HG02973 (cell line): ENCODE measurements around the gene DIS3L2.
"Not testable (repeated sequence)": the region's sequence is repeated elsewhere in the genome, so short reads cannot be mapped to it uniquely, and the experiment has no call there.

Experiments used
- ATAC-seq: cut with Tn5 transposase; IDR thresholded peaks from one replicate; pipeline ENCODE4 v1.9.1; 2021; ENCODE audit warnings: moderate library complexity; ENCODE audit not compliant: unreplicated experiment

DIS3L2 gene

DNA sequence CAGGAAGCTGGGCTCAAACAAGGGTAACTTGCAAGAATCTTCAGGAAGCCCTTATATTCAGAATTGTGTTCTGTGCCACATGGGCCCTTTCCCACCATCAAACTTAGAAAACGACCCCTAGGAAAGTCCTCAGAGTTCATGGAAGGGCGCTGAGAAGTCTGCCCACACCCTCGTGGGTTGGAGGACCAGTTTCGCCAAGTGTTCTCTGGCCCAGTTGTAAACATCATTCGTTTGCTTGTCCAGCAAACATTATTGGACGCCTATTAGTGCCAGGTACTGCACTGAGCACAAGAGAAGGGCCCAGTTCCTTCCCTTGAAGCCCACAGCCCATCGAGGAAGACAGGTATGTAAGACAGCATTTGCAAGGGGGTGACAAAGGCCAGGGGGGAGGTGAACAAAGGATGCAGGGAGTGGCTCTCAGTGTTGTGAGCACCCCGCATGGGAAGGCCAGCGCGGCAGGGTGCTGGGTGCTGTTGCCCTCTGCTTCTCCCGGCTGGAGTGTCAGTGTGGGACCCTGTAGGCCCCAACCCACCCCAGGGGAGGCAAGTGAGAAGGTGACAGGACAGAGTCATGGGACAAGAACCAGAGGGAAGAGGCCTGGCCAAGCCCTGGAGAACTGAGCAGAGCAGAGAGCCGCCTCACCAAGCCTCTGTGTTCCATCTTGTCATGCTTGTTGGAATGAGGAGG, 356.8 kb downstream of the DIS3L2 start:
- ATAC-seq, result no peak

DNA sequence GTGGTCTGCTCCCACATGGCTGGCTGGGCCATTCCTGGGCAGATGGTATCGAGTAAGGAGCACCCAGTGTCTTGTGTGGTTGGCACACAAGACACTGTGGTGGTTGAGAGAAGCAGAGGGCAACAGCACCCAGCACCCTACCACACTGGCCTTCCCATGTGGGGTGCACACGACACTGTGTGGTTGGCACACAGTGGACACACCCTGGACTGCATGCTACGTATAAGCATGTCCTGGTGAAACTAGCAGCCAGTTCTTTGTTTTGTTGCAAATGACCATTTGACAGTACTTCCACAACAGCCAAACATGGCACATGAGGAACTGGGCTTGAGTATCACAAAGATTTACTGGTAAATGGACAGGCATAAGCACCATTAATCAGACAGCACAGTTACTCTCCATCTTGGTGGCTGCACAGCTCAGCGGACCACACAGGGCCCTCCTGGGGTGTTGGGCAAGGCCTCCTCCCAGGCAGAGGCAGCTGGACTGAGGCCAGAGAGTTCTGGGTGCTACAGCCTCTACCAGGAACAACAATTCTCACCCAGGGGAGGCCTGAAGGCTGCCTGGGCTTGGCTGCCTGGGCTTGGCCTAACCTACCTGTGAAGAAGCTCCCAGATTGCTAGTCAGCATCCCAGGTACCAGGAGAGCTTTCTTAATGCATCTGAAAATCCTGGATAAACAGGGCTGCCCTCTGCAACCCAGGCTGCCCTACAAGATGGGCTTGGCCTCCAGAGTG, 357.7 kb downstream of the DIS3L2 start:
- ATAC-seq, result no peak

DNA sequence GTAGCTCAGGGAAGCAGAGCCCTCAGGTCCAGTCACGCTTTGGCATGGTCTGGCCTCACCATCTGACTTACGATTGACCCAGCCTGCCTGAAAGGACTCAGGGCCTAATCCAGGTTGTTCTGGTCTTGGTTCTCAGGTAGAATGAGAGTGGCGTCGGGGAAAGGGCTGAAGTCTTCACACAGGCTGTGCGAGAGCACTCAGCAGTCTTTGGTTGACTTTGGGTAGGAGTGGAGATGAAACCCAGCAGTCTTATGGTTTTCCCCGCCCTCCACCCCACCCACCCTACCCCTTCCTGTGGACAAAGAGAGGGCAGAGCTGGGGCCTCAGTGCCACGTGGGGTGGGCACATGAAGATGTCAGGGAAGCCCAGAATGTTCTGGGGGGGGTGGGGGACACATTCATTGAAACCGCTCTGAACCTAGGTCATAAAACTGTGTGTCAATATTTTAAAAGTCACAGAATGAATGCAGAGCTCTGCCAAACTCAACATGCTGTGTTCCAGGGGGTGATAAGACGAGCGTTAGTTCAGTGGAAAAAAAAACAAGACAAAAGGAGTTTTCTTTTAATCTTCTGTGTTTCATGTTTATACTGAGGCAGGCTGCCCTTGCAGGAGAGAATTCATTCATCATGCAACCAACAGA, 358.4 kb downstream of the DIS3L2 start:
- ATAC-seq, result no peak

DNA sequence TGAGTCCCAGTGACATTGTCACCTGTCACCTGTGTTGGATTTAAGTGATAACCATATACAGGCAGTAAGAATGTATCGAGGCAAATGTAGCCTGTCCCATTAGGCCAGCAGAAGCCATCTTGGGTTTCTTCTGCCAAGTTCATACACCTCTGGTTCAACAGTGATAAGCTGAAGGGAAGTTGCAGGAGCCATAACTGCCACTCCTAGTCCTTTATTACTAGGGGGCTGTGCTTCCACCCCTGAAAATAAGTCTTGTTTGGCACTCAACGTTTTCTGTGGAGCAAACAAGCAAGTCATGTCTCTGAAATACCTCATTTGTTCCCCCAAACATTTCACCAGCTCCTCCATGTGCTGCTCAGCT, 358.9 kb downstream of the DIS3L2 start:
- ATAC-seq, result no peak

DNA sequence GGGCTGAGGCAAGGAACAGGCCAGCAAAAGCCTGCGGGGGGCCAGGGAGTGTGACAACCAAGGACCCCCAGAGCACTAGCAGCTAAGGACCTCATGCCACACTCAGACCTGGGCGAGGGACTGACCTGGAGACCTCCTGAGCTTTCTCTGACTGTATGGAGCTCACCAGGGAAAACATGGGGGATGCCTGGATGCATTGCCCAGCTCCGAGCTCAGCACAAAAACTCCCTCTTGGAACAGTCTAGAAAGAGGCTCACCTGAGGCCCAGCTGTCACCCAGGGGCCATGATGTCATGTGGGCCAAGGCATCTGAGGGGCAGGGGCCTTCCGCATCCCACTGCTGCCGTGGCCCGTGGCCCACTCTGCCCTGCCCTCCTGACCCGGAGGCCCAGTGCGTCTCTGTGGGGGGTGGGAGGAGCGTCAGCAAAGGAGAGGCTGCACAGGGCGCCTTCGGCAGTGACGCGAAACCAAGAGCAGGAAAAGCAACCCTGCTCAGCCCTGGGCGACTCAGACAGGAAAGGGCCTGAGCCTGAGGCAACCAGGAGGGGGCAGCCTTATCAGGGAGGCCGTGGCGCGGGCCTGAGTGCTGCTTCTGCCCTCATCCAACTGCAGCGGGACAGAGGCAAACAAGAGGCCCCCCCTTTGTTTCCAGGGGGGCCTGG, 359.8 kb downstream of the DIS3L2 start:
- no peak for ATAC-seq

DNA sequence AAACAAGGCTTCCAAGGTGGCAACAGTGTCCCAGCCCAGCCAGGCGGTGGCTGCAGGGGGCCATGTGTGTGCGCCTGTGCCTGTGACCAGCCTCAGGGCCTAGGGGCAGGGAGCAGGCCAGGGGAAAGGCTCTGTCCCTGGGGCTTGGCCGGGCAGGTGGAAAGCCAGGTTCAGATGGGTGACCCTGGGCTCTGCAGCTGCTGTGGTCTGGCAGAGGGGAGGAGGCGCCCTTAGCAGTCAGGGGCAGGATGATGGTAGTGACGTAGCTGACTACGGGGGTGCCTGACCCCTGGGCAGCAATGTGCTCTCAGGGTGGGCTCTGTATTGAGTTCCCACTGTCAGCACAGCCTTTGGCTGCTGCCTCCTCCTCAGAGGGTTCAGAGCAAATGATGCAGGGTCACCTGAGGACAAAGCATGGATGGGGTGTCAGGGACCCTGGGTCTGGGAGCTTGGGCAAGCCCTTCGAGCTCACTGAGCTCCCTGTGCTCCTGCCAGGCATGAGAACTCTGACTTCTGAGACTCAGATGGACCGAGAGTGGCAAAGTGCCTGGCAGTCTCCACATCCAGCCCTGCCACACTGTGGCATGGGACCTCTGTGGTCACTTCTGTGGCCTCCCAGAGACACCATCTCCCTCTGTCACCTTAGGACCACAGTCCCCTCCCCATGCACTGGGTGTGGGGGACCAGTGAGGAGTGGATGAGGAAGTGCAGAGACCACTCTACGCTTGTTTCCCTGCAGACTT, 360.5 kb downstream of the DIS3L2 start:
- ATAC-seq, result no peak

DNA sequence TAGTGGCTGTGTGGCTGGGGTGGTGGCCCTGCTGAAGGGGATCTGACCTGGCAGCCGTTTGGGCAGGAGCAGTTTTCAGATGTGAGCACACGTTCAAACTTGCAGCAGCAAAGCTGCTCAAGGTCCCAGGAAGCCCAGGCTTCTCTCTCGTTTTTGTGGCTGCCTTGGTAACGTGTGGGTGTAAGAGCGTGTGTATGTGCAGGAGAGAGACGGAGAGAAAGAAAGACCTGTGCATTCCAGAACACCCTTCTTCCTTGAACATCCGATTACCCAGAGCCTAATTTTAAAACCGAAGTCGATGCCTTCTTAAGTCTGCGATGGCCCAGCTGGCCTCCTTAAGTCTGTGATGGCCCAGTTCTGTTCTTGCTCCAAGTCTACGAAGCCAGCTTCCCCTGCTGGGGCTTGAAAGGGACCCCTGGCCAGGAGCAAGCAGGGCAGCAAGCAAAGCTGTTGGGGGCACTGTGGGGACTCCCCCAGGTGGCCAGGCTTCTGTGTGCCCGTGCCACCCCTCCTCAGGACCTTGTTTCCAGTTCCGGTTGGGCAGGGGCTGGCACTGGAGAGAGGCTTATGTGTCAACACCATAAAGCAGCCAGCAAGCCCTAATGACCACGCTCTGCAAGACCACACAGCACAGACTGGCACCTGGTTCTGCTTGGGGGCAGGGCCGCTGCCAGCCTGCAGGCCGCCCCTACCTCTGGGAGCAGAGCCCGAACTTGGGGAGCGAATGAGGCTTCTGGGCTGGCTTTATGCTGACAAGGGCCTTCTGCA, 361.2 kb downstream of the DIS3L2 start:
- ATAC-seq, result no peak

DNA sequence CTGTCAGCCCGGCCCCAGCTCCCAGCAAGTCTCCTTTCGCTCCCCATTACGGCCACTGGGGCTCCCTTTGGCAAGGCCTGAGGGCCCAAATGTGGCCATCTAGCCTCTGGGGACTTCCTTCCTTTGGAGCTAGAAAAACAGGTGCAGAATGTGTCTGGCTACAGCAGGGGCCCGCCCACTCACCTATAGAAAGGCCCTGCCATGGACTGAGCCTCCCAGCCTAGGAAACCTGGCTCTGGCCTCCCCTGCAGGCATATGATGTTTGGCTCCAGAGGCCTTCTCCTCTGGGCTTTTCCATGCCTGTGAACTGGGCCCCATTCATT, 361.8 kb downstream of the DIS3L2 start:
- no peak for ATAC-seq

DNA sequence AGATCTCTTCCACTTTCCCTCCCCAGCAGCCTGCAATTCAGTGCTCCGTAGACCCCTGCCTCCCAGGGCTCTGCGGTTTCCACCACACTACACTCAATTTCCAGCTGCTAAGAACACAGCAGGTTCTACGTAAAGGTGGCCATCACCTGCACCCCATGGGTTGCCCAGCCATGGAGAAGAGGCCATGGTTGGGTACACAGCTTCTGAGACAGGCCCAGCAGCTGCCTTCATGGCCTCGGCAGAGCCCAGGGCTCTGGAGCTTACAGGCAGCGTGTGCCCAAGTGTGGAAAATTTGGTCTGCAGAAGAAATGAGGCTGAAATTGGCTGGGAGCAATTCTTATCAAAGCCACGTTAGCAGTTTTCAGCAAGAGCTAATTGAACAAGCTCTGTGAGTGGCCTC, 362.5 kb downstream of the DIS3L2 start:
- not testable (repeated sequence) for ATAC-seq

DNA sequence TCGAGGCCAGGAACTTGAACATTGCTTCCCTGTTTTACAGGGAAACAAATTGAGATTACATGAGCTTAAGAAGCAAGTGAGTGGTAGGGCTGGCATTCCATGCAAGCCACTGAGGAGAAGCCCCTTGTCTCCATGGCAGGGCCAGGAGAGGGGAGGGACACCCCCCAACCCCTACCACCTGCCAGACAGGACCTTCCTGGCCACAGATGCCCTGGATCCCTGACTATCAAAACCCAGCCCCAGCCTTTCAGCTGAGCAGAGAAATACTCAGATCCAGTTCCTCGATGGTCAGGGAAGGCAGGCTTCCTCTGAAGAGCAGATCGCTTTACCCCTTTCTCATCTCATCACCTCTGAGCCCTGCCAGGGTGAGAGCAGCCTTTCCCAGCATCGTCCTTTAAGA, 363.3 kb downstream of the DIS3L2 start:
- no peak for ATAC-seq

DNA sequence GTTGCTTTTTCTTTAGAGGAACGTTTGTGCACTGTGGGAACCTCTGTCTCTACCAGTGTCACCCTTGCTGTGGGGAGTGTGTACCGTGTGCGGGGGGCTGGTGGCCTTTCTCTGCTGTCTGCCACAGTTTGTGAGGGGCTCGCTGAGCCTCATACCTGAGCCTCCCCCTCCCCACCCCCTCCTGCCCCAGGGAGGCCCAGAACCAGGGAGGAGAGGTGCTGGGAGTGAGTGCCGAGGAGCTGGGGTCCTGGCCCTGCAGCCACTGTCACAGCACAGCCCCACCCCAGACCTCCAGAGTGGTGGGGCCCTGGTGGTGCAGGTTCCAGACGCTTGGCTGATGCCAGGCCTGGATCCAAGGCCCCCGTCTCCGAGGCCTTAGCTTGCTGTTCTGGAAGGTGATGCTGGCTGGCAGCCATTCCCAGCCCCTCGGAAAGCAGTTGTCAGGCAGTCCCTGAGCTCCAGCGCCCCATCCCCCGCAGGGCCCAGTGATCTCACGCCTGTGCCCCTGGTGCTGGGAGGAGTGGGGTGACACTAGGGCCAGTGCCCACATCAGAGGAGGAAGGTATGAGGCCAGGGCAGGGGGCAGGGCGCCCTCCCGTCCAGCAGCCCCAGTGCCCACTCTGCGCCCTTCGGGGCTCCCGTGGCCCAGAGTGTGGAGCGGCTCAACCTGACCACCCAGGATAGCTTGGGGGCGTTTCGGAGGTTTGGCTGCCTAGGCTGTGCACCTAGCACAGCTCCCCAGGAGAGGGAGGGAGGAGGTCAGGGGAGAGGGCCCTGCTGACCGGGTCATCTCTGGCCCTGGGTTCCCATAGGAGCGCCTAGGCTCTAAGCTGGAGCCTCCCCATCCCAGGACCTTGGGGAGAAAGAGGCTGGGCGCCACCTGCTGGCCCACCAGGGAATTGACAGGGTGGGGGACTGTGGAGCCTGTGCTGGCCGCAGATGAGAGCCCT, 364.1 kb downstream of the DIS3L2 start:
- ATAC-seq, result no peak

DNA sequence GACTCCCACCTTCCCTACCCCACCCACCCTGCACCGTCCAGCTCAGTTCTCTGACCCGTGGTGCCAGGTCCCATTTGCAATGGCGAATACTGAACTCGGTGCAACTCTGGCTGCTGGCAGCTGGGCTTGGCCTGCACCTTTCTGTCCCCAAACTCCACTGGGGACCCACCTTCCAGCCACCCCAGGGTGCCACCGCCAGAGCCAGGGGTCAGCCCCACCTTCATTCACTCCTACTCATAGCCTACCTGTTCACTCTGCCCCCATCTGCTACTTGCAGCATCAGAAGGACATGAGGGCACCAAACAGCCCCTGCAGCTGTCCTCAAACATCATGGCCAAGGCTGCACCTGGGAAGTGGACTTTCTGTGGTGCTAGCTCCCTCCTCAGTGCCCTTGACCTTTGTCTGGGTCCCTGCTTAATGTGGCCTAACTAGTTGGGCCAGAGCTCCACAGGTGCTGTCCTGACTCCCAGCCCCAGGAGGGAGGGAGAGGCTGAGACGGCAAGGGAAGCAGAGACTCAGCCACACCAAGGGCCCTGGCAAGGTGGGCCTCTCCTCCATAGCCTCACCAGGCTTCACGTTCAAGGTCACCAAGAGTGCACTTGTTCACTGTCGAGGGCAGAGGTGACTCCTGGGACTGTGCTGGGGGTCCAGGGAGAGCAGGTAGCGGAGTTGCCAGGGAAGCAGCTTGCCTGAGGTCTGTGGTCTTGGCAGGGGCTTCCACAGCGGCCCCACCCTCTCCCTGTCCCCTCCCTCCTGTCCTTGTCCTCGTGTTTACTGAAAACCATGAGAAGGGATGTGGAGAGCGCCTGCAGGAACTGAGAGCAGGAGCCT, 365.0 kb downstream of the DIS3L2 start:
- ATAC-seq, result not testable (repeated sequence)

DNA sequence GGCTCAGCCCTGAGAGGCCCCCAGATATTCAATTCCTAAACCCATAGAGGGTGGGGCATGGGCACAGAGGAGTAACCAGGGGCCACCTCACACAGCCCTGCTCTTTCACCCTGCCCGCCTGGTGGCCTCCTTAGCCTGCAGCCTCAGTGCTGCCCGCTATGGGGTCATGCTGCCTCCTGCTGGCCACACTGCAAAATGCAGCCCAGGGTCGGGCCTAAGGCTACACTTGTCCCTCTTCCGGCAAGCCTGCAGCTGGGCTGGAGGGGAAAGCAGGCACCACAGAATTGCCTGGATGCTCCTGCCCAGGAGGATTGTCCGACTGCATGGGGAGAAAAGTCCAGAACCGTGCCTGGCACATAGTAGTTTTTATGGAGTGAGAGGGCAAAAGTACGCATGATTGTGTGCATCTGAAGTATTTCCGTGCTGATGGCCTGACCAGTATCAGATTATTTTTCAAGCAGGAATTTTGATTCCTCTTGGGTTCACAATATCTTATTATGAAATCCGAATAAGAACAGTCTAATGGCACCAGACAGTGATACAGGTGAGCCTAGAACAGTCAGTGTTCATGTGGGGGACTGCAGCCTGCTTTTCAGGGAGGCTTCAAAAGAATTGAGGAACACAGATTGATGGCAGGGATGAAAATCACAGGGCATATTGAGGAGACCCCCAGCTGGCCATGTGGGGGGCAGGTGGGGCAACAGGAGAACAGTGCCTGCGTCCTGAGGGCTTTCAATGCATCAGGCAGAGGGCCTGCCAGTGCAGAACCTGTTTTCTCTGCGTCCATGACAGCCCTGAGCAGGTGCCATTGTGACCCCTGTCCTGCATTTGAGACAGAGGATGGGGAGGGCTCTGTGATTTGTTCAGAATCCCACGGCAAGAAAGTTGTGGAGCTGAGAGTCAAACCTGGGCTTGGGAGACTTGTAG, 365.9 kb downstream of the DIS3L2 start:
- peak; percentile 59 for ATAC-seq

DNA sequence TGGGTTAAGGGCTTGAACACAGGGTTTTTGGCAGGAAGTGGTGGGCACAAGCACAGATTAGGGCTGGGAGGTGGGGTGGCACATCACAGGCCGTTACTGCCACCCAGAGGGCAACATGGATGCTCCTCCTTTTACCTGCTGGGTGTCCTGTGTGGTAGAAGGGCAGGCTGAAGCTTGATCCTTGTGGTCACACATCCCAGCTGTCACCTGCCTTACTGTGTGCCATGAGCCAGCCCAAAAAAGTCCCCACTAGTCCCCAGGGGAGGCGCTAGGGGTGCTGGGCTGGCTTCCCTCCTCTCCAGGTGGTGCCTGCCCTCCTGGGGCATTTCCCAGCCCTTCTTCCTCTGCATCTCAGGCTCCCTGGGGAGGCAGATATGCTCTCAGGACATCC, 366.5 kb downstream of the DIS3L2 start:
- ATAC-seq, result no peak

DNA sequence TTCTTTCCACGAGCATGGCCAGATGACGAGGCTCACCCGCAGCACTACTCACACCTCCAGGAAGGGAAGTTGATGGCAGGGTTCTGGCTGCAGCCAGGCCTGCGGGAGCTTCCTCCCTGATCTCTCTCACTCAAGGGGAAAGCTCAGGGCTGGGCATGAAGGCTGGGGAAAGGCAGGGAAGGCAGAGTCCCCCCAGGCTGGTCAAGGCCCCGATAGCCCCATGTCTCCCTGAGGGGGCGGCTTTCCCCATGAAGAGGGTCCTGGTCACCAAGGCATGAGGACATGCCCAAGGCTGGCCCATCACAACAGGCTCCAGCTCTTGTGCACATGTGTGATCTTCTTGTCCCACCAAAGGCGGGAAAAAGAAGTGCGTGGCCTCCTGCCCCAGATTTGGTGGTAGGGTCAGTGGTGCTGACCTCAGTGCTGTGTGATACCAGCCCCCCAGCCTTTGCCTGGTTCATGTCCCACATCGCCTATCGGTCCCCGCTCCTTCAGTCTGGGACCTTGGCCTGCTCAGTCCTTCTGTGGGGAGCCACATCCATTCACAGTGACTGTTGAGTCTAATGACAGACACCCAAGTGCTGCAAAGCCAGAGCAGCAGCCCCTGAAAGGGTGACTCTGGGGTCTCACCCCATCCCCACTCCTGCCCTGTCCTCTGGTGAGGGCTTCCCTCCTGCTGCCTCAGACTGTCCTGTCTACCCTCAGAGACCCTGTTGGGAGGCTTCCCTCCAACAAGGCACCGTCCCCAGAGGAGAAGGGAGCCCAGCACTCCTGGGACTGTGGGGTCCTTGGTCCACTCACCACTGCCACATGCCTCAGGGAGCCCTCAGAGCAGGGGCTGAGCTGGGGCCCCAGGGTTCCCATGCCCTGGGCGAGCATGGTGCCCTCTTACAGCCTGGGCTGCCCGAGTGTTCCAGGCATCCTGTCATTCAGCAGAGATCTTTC, 367.3 kb downstream of the DIS3L2 start:
- no peak for ATAC-seq

DNA sequence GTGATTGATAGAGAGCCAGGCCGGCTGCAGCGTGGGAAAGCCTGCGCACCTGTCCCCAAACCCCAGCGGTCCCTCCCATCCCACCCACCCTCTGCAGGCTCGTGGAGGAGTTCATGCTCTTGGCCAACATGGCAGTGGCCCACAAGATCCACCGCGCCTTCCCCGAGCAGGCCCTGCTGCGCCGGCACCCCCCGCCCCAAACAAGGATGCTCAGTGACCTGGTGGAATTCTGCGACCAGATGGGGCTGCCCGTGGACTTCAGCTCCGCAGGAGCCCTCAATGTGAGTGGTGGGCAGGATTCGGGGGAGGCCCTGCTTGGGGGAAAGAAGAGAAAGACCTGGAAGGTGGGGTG, 368.2 kb downstream of the DIS3L2 start:
- no peak for ATAC-seq
